Epidermal melanocyte (primary cell): ENCODE data around the gene CREB3L1.

Source experiments
- DNase-seq: peaks from one replicate; pipeline ENCODE4 v3.0.0; 2011; ENCODE audit warnings: low spot score; ENCODE audit not compliant: insufficient read length

CREB3L1 gene

DNA sequence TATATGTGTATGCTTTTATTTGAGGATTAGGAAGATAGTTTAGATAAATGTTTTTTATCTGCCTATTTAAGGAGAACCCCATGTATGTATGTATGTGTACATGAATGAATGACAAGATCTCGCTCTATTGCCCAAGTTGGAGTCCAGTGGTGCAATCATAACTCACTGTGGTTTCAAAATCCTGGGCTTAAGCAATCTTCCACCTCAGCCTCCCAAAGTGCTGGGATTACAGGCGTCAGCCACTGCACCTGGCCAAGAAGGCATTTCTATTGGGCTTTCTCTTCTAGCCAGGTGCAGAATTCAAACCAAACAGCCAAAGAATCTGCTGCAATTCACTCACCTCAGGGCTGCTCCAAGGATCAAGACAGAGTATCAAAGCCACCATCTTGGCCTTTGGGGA is 44.3 kb downstream of the CREB3L1 start:
- DNase-seq: no peak

DNA sequence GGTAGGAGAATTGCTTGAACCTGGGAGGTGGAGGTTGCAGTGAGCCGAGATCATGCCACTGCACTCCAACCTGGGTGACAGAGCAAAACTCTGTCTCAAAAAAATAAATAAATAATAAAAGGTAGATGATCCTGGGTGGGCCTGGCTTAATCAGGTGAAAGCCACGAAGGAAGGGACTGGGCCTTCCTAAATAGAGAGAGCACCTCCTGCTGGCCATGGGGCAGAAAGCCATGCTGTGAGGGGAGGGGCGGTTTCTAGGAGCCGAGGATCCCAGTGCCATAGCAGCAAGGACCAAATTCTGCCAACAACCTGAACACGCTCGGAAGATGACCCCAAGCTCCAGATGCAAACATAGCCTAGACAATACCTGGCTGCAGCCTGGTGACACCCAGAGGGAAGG is 45.3 kb downstream of the CREB3L1 start:
- DNase-seq: no peak

DNA sequence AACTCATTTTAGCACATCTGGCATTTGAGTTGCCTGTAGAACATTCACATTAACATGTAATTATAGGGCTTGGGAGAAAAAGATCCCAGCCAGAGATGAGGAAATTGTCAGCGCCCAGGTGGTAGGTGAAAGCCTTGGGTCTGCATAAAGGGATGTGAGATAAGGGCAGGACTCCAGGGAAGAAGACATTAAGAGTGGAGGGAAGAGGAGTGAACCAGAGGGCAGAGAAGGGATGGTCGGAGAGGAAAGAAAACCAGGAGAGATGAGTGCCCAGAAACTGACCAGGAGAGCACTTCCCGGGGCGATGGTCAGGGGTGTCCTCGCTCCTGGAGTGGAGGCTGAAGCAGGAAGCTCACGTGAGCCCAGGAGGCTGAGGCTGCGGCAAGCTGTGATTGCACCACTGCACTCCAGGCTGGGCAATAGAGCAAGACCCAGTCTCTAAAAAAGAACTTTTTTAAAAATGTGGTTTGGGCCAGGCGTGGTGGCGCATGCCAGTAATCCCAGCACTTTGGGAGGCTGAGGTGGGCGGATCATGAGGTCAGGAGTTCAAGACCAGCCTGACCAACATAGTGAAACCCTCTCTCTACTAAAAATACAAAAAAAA is 49.5 kb downstream of the CREB3L1 start:
- no peak for DNase-seq

DNA sequence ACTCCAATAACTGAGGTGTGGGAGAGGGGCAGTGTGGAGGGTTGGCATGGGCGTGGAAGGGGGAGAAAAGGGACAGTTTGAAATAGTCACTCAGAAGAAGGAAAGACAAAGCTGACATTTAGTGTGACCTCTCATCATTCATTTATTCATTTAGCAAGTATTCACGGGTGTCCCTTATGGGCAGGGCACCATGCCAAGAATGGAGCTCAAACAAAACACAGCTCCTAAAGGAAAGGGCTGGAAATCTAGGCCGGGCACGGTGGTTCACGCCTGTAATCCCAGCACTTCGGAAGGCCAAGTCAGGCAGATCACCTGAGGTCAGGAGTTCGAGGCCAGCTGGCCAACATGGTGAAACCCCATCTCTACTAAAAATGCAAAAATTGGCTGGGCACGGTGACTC is 50.4 kb downstream of the CREB3L1 start:
- no peak for DNase-seq

DNA sequence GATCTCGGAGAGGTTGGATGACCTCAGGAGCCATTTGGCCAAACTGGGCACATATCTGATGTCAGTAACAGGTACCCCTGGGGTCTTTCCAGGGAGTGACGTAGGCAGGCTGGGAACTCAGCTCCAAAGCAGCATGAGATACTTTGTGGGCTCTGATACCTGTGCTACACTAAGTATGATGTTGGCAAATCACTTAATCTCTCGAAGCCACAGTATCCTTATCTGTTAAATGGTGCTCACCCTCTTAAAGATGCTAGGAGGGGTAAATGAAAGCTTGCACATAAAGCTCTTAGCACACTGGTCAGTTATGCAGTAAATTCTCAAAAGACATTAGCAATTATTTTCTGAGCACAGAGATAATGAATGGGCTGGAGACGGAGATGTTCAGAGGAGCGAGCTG is 52.7 kb downstream of the CREB3L1 start:
- no peak for DNase-seq

DNA sequence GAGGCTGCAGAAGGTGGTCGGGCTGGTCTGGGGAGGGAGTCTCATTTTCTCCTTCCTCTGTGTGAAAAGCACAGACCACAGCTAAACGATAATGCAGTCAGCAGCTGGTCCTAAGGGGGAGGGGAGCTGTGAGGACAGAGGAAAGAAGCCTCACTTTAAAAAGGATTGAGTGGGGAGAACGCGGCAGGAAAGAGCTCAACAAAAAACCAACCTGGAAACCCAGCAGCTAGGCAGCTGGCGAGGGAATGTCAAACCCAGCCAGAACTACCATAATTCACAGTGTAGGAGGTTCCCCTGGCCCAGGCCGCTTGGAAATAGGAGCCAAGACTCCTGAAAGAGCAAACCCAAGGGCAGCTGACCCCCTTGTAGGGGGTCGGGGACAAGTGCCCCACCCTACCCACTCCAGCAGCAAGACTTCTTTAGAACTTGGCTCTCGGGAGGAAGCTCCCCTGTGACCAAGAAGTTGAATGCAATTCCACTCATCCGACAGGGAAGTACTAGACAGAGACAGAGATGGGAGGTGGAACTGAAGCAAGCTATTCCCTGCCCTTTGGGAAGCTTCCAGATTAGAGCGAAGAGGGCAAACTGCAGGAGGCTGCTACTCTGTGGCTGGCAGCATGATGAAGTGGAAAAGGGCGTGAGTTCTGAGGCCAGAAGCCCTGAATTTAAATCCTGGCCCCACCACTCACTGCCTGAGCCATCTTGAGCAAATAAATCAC is 53.3 kb downstream of the CREB3L1 start:
- DNase-seq: no peak

DNA sequence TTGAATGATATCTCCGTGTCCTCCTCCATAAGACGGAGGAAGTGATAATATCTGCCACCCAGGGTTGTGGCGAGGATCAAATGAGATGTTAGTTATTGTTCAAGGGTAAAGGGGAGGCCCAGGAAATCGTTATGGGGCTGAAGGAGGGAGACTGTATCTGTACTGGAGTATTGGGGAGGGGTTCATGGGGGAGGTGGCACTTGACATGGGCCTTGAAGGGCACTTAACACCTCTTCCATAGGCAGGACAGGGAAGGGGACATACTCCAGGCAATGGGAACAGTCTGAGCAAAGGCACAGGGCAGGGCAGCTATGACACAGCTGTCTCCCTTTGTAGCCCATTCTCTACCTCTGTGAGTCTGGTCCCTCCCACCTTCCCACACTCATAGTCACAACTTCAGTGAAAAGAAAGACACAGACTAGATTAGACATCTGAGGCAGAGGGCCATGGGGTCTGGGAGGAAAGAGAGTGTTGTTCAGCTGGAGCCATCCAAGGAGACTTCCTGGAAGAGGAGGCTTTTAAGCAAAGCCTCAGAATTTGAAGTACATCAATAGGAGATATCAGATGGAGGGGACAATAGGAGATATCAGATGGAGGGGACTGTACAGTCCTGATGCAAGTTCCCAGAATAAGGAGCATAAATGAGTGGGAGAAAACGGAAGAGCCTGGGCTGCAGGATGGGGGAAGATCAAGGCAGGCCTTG is 54.0 kb downstream of the CREB3L1 start:
- DNase-seq: no peak

DNA sequence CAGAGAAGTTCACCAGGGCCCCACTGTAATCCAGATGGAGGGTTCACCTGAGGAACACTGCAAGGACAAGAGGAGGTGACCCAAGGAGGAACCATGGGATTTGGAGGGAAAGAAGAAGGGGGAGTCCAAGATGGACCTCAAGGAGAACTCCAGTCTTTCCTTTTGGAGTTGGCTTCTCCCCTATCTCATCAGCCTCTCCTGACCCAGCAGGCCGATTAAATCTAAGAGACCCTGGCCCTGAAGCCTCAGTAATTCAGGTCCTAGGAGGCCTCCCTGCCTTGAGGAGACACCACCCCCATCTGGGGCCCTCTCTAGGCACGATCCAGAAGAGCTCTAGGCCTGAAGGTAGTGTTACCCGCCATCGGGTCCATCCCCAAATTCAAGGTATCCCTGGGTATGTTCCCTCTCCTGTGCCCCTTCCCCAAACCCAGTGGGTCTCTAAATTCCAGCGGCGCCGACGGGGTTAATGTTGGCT is 54.7 kb downstream of the CREB3L1 start:
- DNase-seq: no peak

DNA sequence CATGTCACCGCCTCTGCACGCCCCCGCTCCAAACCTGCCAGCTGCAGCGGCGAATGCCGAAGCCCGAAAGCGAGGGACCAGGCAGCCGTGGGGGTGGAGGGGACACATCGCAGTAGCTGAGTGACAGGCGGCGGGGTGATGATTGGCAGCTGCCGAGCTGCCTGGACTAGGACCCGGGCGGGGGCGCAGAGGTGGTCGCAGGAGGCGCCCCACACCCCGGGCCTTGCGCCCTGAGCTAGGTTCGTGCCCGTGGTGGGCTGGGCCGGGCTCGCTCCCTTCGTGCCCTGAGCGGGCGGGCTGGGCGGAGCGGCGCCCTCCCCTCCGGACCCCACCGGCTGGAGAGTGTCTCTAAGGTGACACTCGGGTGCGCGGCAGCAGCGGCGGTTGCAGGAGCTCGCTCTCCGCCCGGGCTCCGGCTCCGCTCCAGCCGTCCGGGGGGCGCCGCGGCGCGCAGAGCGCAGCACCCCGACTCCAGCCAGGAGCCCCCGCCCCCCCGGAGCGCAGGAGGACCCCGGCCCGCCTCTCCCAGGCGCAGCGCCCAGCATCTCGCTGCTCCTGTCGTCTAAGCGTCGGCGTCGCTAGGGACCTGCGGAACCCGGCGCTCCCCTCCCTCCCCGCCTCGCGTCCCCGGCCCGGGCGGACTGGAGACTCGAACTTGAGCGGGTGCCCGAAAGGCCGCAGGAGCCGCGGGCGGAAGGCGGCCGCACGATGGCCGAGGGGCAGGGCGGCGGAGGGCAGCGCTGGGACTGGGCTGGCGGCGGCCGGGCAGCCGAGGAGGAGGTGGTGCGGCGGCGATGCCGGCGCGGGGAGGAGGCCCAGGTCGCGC is 55.3 kb downstream of the CREB3L1 start:
- DNase-seq: no peak

DNA sequence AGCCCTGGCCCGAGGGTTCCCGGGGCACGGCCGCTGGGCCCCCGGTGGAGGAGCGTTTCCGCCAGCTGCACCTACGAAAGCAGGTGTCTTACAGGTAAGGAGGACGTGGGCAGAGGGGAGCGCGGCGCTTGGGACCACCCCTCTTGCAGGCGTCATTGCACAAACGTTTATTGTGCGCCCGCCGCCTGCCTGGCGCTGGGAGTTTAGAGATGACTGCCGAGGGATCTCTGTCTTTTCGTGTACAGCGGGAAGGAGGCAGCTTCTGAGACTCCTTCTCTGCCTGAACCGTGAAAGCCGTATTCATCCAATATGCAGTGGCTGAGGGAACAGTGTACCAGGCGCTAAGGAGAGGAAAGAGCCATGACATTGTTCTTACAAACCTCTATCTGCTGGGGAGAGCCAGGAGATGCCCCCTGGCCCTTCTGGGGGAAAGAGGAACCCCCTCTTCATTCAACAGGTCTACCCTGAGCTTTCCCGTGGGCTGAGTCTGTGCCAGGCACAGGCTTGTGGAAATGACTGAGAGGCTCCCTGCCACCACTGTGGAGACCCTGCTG is 56.0 kb downstream of the CREB3L1 start:
- DNase-seq: no peak

DNA sequence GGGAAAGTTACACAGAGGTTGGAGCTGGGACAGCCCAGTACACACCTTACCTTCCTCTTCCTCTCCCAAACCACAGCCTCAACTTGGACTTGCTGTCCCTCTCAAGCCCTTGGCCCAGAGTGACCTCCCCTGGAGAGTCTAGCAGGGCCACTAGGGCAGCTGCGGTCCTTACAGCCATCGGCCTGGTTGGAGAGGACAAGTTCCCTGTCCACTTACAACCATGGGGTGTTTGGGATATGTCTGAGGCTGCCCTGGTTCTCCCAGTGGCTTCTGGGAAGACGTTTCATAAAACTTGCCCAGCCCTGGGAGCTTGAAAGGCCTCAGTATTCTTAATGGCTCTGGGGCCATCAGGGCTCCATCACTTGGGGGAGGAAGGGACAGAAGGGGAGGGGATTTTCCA is 56.7 kb downstream of the CREB3L1 start:
- DNase-seq: no peak

DNA sequence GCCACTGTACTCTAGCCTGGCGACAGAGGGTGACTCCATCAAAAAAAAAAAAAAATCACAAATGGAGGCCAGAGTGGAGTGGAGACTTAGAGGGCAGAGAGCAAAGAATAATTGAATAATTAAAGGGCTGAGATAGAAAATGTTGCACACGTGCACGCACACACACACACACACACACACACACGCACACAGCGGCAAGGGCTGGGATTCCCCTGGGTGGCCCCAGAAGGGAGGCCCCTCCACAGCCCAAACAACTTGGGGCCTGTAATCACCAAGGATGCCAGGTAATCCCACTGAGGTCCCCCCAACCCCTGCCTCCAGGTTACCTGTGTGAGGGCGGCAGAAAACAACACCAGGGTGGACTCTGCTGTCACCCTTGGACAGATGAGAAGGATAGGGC is 57.8 kb downstream of the CREB3L1 start:
- no peak for DNase-seq

DNA sequence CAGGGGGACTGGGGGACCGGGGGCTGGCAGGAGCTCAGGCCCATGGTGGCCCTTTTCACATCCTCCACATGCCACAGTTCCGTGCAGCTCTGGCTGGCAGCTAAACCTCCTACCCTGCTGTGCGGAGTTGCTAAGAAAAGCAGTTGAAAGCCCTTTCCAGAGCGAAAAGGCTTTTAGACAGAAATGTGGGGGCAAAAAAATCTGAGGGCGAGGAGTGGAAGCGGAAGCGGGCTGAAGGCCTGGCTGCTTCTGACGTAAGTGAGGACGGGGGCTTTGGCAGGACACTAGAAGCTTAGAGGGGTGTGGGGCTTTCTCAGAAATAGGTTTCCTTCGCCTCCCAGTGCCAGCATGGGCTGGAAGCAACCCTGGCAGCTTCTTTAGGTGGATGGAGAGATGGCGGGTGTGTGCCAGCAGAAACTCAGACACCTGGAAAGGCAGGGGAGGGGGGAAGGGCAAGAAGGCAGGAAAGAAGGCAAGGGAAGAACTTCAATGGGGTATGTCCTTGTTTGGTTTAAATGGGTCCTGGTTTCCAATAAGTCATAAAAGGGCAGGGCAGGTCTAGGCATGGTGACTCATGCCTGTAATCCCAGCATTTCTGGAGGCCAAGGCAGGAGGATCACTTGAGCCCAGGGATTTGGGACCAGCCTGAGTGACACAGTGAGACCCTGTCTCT is 58.6 kb downstream of the CREB3L1 start:
- no peak for DNase-seq

DNA sequence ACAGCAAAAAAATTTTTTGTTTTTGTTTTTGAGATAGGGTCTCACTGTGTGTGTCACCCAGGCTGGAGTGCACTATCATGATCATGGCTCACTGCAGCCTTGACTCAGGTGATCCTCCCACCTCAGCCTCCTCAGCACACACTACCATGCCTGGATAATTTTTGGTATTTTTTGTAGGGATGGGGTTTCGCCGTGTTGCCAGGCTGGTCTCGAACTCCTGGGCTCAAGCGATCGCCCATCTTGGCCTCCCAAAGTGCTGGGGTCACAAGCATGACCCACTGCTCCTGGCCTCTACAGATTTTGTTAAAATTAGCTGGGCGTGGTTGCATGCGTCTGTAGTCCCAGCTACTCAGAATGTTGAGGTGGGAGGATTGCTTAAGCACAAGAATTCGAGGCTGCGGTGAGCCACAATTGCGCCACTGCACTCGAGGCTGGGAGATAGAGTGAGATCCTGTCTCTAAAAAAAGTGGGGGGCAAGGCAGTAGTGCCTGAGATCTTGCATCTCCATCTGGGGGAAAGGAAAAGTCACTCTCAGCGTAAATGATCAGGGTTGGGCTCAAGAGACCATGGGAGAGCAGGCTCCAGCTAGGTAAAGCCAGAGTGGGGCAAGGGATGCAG is 59.2 kb downstream of the CREB3L1 start:
- DNase-seq: no peak

DNA sequence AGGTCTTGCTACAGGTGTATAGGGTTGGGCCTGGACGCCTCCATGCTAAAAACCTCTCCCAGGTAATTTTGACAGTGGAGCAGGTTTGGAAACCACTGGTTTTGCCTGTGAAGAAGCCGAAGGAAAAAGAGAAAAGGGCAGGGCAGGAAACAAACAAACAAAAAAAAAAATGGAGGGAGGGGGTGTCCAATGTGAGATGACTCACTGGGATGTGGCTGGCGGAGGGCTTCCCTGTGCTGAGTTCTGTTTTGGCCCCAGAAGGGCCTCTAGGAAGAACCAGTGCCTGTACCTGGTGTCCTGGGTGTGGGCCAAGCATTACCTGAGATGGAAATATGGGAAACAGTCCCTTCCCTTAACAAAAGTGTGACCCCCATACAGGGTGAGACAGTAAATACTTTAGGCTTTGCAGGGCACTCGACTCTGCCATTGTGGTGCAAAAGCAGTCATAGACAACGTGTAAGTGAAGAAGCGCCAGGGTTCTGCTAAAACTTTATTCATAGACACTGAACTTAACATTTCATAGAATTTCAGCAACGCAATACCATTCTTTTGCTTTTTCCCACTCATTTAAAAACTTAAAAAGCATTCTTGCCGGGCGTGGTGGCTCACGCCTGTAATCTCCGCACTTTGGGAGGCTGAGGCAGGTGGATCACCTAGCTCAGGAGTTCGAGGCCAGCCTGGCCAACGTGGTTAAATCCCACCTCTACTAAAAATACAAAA is 60.3 kb downstream of the CREB3L1 start:
- no peak for DNase-seq

DNA sequence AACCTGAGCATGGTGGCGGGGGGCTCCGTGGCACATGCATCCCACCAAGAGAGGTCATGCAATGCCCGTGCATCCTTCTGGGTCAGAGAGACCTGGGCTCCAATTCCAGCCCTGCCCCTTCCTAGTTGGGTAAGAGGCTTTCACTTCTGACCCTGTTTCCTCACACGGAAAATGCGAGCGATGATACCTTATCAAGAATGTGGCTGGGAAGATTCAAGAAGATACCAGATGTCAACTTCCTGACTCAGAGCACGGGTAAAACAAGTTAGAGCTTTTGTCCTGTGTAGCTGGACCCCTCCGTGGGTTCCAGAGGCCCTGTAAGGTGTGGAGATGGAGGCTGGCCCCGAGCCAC is 61.1 kb downstream of the CREB3L1 start:
- no peak for DNase-seq

DNA sequence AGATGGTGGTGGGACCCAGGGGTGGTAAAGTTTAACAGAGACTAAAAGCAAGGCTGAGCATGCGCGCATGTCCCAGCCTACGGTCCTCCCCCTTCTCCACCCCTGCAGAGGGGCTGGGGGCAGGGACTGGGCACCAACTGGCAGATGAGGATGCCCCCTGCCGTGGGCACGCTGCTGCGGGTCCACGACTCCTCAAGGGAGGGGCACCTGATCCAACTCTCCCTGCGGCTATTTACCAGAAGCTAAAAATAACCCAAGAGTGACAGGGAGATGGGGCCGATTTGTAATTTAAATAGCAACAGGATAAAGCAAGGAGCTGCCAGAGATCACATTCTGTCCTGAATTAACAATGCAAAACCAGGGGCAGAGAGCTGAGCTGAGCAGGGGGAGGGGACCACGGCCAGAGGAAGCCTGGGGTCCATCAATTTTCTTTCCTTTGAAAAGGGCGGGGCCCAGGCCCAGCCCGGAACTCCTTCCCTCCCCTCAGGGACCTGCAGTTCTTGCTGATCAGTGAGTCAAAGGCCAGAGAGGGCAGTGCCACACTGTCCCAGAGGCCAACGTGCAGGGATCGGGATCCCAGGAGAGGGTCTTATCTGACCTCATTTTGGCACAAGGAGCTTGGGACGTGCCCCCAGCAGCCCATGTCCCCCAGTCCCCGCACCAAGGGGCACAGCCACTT is 61.7 kb downstream of the CREB3L1 start:
- DNase-seq: peak; percentile 78

DNA sequence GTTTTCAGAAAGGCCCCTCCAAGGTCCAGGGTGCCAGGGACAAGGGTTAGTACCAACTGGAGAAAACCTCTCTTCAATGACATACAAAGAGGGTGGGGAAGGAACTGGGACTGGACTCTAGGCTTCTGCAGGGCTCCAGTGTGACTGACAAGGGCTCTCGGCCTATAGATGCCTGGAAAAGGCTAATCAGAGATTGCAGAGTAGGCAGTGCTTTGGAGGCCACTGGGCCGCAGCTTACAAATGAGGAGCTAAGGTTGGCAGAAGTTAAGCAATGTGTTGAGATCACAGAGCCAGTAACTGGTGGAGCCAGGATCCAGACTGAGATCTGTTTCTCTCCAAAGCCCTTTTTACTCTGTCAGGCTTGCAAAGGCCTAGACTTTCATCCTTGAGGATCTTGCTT is 62.4 kb downstream of the CREB3L1 start:
- no peak for DNase-seq

DNA sequence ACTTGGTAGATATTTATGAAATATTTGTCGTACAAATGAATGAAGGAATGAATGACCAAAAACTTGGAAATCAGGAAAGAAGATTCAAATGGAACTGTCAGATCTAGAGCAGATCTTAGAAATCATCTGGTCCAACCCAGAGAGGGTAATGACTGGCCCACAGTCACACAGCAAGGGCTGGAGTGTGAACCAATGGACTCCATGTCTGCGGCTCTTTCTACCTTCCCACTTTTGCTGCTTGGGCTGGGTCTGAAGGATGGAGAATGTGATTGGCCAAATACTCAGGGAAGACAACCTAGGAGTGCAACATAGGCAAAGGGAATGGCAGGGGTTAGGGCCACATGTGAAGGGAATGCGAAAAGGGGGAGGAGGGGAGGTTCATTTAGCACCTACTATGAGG is 64.0 kb downstream of the CREB3L1 start:
- DNase-seq: no peak
